SK-N-MC (cell line): ENCODE measurements around the gene AKAP13.

Source experiments
- EZH2 ChIP-seq: fragments of 200-600 bp; sonication (generic); IDR thresholded peaks from one replicate; pipeline ENCODE4 v1.6.1; 2017; ENCODE audit warnings: antibody characterized with exemption
- FOXP2 ChIP-seq: optimal IDR thresholded peaks from 2 replicates; pipeline ENCODE3; 2011; ENCODE audit warnings: mild to moderate bottlenecking, moderate library complexity; ENCODE audit not compliant: insufficient read depth; ENCODE audit errors: extremely low read length, control extremely low read depth
- POLR2AphosphoS5 ChIP-seq: IDR thresholded peaks from 2 replicates; pipeline ENCODE4 v1.6.1; 2012; ENCODE audit warnings: mild to moderate bottlenecking, low read depth, low read length, borderline replicate concordance

- no peak for TF ChIP-seq EZH2
- no peak for TF ChIP-seq POLR2AphosphoS5
- TF ChIP-seq FOXP2: no peak
Observed at GRCh38 chr15:85426481-85426880, 46.1 kb downstream of the AKAP13 start.
